BLaER1 (cell line): Measurements from ENCODE around the gene SLC26A1.

ENCODE experiments used
- H3K27ac ChIP-seq: shearing (Covaris generic); formaldehyde crosslinking; 2 replicates; pipeline ENCODE4 v1.8.1; 2022
- H3K27me3 ChIP-seq: shearing (Covaris generic); formaldehyde crosslinking; 2 replicates; pipeline ENCODE4 v1.8.1; 2022
- H3K36me3 ChIP-seq: shearing (Covaris generic); formaldehyde crosslinking; 2 replicates; pipeline ENCODE4 v1.8.1; 2022
- H3K4me1 ChIP-seq: shearing (Covaris generic); formaldehyde crosslinking; 2 replicates; pipeline ENCODE4 v1.8.1; 2022
- H3K4me2 ChIP-seq: shearing (Covaris generic); formaldehyde crosslinking; 2 replicates; pipeline ENCODE4 v1.8.1; 2022
- H3K4me3 ChIP-seq: shearing (Covaris generic); formaldehyde crosslinking; 2 replicates; pipeline ENCODE4 v1.8.1; 2022
- H3K9ac ChIP-seq: shearing (Covaris generic); formaldehyde crosslinking; 2 replicates; pipeline ENCODE4 v1.8.1; 2022
- H3K9me3 ChIP-seq: shearing (Covaris generic); formaldehyde crosslinking; 2 replicates; pipeline ENCODE4 v1.8.1; 2022
- H4K20me1 ChIP-seq: shearing (Covaris generic); formaldehyde crosslinking; 2 replicates; pipeline ENCODE4 v1.8.1; 2022
- Cebpa-rat ChIP-seq: shearing (Covaris generic); IDR thresholded peaks from 2 replicates; pipeline ENCODE4 v1.8.1; 2022

Gene SLC26A1

DNA sequence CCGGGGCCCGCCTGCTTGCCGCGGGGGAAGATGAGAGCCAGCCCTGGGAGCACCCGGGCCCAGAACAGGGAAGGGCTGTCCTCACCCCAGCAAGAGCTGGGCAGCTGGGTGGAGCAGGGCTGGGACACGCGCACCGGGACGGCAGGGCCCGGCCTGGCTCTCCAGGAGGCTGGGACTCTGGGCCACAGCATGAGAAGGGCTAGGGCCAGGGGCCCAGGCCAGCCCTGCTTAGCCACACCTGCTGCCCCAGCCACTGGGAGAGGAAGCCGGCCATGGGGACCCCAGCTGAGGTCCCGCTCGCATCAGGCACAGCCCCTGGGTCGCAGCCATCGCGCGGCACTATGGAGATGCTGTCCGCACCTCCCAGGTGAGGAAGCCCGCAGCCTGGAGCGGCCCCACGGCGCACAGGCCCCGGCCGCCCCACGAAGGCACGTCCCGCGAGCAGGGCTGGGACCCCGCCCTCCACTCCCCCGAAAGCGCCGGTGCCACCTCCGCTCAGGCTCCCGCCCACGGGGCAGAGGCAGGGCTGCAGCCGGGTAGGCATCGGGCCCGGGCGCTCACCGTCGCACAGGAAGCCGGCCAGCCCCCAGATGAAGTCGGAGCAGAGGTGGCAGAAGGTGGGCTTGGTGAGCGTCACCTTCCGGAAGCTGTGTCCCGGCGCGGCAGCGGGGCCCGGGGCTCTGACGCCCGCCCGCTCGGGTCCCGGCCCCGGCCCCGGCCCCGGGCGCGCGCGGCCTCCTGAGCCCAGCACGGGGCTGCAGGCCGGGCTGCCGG is 20.4 kb downstream of the SLC26A1 start:
- Histone ChIP-seq H3K36me3 (peaks cover 22% of the 10 kb centered on the region; the same call in 1 of the 2 replicates), H3K4me2 (peak overlapping the region; percentile 100), H4K20me1 (peaks cover 43% of the 10 kb centered on the region), H3K9me3 (peaks cover 15% of the 10 kb centered on the region), H3K4me1 (peaks cover 39% of the 10 kb centered on the region), H3K9ac (peak overlapping the region; percentile 91), H3K27ac (peak overlapping the region; percentile 80), H3K27me3 (no peaks in the 10 kb centered on the region), H3K4me3 (peak overlapping the region; percentile 96)
- no peak for TF ChIP-seq Cebpa-rat

DNA sequence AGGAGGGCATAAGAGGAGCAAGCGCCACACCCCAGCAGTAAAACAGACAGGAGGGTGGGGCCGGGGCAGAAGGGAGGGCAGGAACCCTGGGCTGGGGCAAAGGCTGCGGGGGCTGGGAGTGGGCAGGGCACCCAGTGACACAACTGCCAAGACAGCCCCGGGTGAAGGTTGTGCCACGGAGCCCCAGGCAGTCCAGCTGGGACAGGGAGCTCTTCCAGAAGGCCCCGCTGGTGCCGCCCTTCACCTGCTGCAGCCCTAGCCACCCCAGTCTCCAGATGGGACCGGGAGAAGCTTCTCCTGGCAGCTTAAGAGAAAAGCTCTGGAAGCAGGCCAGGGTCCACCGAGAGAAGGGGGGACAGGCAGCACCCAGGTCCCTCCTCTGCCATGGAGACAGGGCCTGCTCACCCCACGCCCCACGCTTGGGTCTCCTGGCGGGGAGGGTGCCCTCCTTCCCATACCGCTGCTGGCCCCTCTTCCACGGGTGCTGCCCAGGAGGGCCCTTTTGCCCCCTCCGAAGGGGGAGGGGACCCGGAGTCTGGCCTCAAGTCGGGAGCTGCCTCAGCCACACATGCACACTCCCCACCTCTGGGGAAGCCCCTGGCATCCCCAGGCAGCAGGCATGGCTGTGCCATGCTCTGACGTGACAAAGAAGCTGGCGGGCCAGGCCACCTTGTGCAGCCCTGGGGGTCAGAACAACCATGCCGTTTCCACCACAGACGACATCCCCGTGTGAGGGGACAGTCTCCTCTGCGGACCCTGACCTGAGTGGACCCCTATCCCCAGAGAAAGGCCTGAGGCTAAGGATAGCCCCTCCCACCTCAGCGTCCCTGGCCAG is 21.3 kb downstream of the SLC26A1 start:
- Histone ChIP-seq H3K4me1 (peaks cover 39% of the 10 kb centered on the region), H3K4me3 (peak overlapping the region; percentile 96), H3K27me3 (no peaks in the 10 kb centered on the region), H3K27ac (peak overlapping the region; percentile 80; the same call in 1 of the 2 replicates), H3K4me2 (peak overlapping the region; percentile 100), H4K20me1 (peaks cover 43% of the 10 kb centered on the region), H3K36me3 (peaks cover 30% of the 10 kb centered on the region), H3K9ac (peak overlapping the region; percentile 91), H3K9me3 (peaks cover 15% of the 10 kb centered on the region)
- TF ChIP-seq Cebpa-rat = no peak

DNA sequence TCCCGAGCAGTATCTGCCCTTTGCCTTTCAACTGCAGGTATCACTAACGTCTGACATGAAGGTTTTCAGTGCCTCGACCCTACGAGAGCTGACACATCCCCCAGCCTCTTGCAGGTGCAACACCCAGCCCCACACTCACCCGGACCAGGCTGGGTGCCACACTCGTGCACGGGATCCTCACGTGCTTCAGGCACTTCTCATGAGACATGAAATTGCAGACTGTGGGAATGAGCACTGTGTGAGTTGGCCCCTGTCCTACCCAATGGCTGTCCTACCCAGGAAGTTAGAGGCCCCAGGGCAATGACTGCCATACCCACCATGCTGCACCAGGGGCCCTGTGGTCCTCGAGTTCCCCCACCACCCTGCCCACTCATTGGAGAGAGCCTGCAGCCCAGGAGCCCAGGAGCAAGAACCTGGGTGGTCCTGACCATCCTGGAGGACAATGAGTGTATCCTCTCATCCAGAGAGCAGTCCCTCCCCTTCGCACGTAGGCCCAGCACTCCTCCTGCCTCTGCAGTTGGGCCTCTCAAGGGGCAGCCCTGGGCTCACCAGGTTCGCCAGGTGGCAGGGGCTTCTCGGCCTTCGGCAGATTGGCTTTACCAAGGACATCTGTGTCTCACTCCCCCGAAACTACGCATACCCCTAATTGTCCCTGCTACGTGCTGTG is 22.2 kb downstream of the SLC26A1 start:
- Histone ChIP-seq H3K4me3 (no peak overlapping the region), H3K9me3 (peaks cover 15% of the 10 kb centered on the region), H3K4me2 (peak overlapping the region; percentile 100), H3K36me3 (peaks cover 39% of the 10 kb centered on the region), H3K27ac (no peak overlapping the region), H3K27me3 (no peaks in the 10 kb centered on the region), H3K4me1 (peaks cover 35% of the 10 kb centered on the region), H3K9ac (no peak overlapping the region), H4K20me1 (peaks cover 43% of the 10 kb centered on the region)
- TF ChIP-seq Cebpa-rat = no peak

DNA sequence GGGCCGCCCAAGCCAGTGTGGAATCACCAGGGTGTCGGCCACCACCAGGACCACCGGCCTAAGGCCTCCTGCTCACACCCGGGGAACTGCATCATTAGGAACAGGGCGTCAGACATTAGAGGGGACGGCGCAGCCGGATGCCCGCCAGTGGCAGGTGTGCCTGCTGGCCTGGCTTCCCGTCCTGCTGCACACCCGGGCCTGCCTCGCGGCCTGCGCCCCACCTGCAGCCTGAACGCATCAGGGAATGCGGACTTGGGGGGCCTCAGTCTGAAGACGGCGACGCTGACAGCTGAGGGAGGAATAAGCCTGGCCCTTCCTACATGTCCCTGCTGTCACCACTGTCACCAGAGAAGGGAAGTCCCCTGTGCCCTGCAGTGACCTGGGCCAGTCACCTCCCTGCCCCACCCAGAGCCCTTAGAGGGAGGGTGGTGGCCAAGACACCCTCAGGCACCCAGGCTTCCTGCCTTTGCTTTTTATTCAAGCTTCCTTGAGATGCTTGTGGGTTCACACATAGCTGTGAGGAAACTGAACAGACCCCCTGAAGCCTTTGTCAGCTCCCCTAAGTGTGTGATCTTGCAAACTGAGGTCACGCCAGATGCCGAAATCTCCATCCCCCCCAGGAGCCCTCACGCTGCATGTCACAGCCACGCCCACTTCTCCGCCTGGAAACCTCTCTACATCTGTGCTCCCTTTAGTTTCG is 23.0 kb downstream of the SLC26A1 start:
- H3K27me3 ChIP-seq = no peaks in the 10 kb centered on the region
- H3K9ac ChIP-seq = no peak overlapping the region
- H3K9me3 ChIP-seq = peaks cover 15% of the 10 kb centered on the region
- H3K4me1 ChIP-seq = peaks cover 35% of the 10 kb centered on the region
- H4K20me1 ChIP-seq = peaks cover 47% of the 10 kb centered on the region
- H3K27ac ChIP-seq = no peak overlapping the region
- H3K4me2 ChIP-seq = no peak overlapping the region
- H3K4me3 ChIP-seq = no peak overlapping the region
- peaks cover 47% of the 10 kb centered on the region for H3K36me3 ChIP-seq
- no peak for TF ChIP-seq Cebpa-rat

DNA sequence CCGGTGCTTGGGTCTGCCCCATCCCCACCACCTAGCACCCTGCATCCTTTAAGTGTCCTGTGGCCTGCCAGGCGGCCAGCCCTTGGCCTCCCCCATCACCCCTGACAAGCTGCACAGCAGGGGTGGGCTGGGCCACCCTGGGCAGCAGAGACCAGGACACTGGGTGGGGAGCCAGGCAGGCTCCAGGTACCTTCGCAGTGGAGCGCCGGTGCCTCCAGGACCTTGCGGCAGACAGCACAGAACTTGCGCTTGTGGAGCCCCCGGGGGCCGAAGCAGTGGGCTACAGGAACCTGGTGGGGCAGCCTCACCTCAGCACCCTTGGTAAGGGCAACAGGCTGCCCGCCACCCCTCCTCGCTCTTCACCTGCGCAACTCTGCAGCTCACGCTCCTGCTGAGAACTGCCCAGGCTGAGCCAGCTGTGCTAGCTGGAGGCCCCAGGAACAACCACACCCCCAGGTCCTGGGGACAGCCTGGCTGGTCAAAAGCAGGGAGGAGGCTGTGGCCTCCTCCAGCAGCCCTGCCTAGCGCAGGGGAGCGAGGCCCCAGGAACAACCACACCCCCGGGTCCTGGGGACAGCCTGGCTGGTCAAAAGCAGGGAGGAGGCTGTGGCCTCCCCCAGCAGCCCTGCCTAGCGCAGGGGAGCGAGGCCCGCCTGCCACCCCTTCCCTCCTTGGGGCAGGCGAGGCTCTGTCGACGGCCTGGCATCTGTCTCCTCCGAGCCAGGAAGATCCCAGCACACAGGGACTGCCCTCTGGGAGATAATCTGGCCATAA is 24.4 kb downstream of the SLC26A1 start:
- H3K9ac ChIP-seq = peak overlapping the region; percentile 48; the same call in 1 of the 2 replicates
- H3K27me3 ChIP-seq = no peaks in the 10 kb centered on the region
- H4K20me1 ChIP-seq = peaks cover 53% of the 10 kb centered on the region
- H3K4me3 ChIP-seq = no peak overlapping the region
- H3K9me3 ChIP-seq = peaks cover 1% of the 10 kb centered on the region
- H3K4me2 ChIP-seq = peak overlapping the region; percentile 30
- peaks cover 60% of the 10 kb centered on the region for H3K36me3 ChIP-seq
- peaks cover 35% of the 10 kb centered on the region for H3K4me1 ChIP-seq
- TF ChIP-seq Cebpa-rat = no peak
- H3K27ac ChIP-seq = peak overlapping the region; percentile 46; the same call in 1 of the 2 replicates

DNA sequence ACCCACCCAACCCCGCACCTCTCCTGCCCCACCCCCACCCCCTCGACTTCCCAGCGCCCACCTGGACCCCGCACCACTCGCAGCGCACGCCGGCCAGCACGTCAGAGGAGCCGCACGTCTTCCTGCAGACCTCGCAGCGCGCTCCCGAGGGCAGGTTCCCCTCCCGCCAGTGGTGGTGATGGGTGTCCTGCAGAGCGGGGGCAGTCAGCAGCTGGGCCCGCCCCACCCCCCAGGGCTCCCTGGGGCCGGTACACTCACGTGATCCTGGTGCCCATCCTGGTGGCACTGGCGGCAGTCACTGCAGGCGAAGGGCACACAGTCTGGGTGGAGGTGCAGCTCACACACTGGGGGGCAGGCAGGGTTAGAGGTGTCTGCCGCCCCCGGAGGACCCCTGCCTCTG is 25.0 kb downstream of the SLC26A1 start:
- H3K4me2 ChIP-seq = peak overlapping the region; percentile 30
- H3K4me1 ChIP-seq = peaks cover 35% of the 10 kb centered on the region
- H3K36me3 ChIP-seq = peaks cover 66% of the 10 kb centered on the region
- H3K9ac ChIP-seq = no peak overlapping the region
- 0 out of 2 replicates have a peak overlapping the region, but pooled peaks have one; percentile 26 for H3K27ac ChIP-seq
- H3K27me3 ChIP-seq = no peaks in the 10 kb centered on the region
- H3K9me3 ChIP-seq = no peaks in the 10 kb centered on the region
- no peak overlapping the region for H3K4me3 ChIP-seq
- H4K20me1 ChIP-seq = peaks cover 53% of the 10 kb centered on the region
- TF ChIP-seq Cebpa-rat = no peak

DNA sequence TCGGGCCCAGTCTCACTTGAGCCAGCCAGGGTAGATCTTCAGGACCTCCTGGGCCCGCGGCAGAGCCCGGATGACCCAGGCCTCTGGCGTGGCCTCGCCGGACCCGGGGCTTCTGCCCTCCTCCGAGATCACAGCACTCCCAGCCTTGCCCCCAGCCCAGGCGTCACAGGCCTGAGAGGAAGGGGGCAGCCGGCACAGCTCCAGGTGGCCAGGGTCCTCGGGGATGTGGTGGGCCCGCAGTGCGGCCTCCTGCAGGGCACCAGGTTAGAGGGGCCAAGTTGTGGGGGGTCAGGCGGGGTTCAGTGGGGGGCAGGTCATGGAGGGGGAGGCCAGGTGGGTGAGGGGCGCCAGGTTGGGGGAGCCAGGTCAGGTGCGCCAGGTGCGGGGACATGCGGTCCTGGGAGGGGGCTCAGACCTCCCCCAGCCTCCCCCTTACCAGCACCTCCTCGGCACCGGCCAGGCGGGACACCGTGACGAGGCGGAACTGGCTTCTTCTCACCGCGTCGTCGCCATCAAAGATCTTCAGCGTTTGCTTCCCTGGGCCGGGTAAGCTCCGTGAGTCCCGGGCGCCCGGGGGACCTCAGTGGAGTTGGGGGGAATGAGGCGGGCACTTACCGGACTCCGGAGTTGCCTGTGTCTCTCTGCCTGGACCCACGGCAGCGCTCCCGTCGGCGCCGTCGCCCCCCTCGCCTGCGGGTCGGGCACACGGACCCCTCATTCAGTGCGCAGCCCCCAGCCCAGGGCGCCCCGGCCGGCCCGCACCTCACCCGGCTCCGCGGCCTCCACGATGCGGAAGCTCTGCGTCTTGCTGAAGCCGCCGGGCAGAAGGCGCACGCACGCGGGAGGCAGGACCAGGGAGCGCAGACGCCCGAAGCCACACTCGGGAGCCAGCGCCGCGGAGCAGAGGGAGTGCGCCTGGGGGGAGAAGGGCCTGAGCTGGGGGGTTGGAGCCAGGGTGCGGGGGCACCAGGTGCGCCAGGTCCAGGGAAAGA is 25.8 kb downstream of the SLC26A1 start:
- Histone ChIP-seq H3K9me3 (no peaks in the 10 kb centered on the region), H3K27ac (no peak overlapping the region), H3K4me1 (peaks cover 30% of the 10 kb centered on the region), H3K9ac (no peak overlapping the region), H3K27me3 (no peaks in the 10 kb centered on the region), H3K4me3 (no peak overlapping the region), H3K36me3 (peaks cover 74% of the 10 kb centered on the region), H4K20me1 (peaks cover 45% of the 10 kb centered on the region), H3K4me2 (no peak overlapping the region)
- no peak for TF ChIP-seq Cebpa-rat
